ENCODE results near the gene PPP6R2.

Gene PPP6R2

GRCh38 chr22:50308986-50309600, 34.0 kb upstream of the PPP6R2 start:
- Histone ChIP-seq H3K27ac (ENCODE audit: extremely low read depth, low read depth, low read length) (no peak overlapping the region), H3K9me3 (ENCODE audit: control insufficient read depth, insufficient read depth, low read depth, low read length) (no peaks in the 10 kb centered on the region), H3K36me3 (ENCODE audit: control insufficient read depth in 2 of 2, insufficient read depth in 1 of 2, low read length in 2 of 2) (peaks cover 0 to 12% of the 10 kb centered on the region in 2 experiments; a peak in 1 of 3 replicates), H3K4me3 (ENCODE audit: low read depth, low read length) (no peak overlapping the region), H3K4me1 (ENCODE audit: control insufficient read depth, insufficient read depth, low read length) (peaks cover 17% of the 10 kb centered on the region)
- ChIA-PET POLR2A (interaction anchor here (0.6 to 1.2 kb wide), 3 partner anchors 15 to 362 kb away, joined by 3 to 6 read pairs (median 3); no protein-coding TSS in a partner anchor), CTCF (interaction anchor here (1.1 to 1.4 kb wide), 3 partner anchors 17 to 67 kb away, joined by 3 to 4 read pairs (median 3); partner anchors contain the start of gene DENND6B)
- no peak for TF ChIP-seq ZNF404 (tag by site-specific recombination; IDR thresholded peaks at IDR 0.05)
- no peak for TF ChIP-seq ZNF791 (tag by site-specific recombination; IDR thresholded peaks at IDR 0.05)
- TF ChIP-seq ZFP3 (tag by site-specific recombination; IDR thresholded peaks at IDR 0.05; ENCODE audit: low read depth): no peak
- no peak for TF ChIP-seq ZNF670 (tag by site-specific recombination; IDR thresholded peaks at IDR 0.05; ENCODE audit: low read depth)
- TF ChIP-seq ZNF580 (tag by site-specific recombination; IDR thresholded peaks at IDR 0.05): no peak
- TF ChIP-seq ZNF518A (tag by site-specific recombination; conservative IDR thresholded peaks at IDR 0.05; ENCODE audit: low read depth): no peak
- no peak for TF ChIP-seq ZSCAN4 (tag by site-specific recombination; IDR thresholded peaks at IDR 0.05)

GRCh38 chr22:50309601-50309991, 33.5 kb upstream of the PPP6R2 start:
- Histone ChIP-seq H3K36me3 (ENCODE audit: control insufficient read depth in 2 of 2, insufficient read depth in 1 of 2, low read length in 2 of 2) (peaks cover 0 to 9% of the 10 kb centered on the region in 2 experiments; a peak in 1 of 3 replicates), H3K9me3 (ENCODE audit: control insufficient read depth, insufficient read depth, low read depth, low read length) (no peaks in the 10 kb centered on the region), H3K4me3 (ENCODE audit: low read depth, low read length) (no peak overlapping the region), H3K4me1 (ENCODE audit: control insufficient read depth, insufficient read depth, low read length) (peaks cover 13% of the 10 kb centered on the region), H3K27ac (ENCODE audit: extremely low read depth, low read depth, low read length) (no peak overlapping the region)
- ChIA-PET POLR2A (interaction anchor here (0.6 kb wide), 2 partner anchors 19 to 362 kb away, joined by 3 read pairs; no protein-coding TSS in a partner anchor), CTCF (interaction anchor here (1.1 to 1.4 kb wide), 2 partner anchors 17 to 35 kb away, joined by 3 read pairs; partner anchors contain the start of gene DENND6B)
- TF ChIP-seq KLF8 (tag by site-specific recombination; IDR thresholded peaks at IDR 0.05) (no peak), GLIS2 (tag by site-specific recombination; IDR thresholded peaks at IDR 0.05) (peak; percentile 23; the same call in 1 of the 2 replicates), ZNF510 (tag by site-specific recombination; IDR thresholded peaks at IDR 0.05; ENCODE audit: insufficient replicate concordance) (no peak), ZNF223 (tag by site-specific recombination; IDR thresholded peaks at IDR 0.05) (no peak), ZNF610 (tag by site-specific recombination; IDR thresholded peaks at IDR 0.05; ENCODE audit: borderline replicate concordance) (no peak)

GRCh38 chr22:50310031-50310722, 33.0 kb upstream of the PPP6R2 start:
- peaks cover 0 to 4% of the 10 kb centered on the region in 2 experiments; a peak in 1 of 3 replicates for H3K36me3 ChIP-seq (ENCODE audit: control insufficient read depth in 2 of 2, insufficient read depth in 1 of 2, low read length in 2 of 2)
- no peaks in the 10 kb centered on the region for H3K9me3 ChIP-seq (ENCODE audit: control insufficient read depth, insufficient read depth, low read depth, low read length)
- ChIA-PET CTCF (interaction anchor here (0.6 kb wide), 1 partner anchor 168 kb away, joined by 3 read pairs; no protein-coding TSS in a partner anchor), POLR2A (no interaction called here)
- H3K4me3 ChIP-seq (ENCODE audit: low read depth, low read length): no peak overlapping the region
- peaks cover 8% of the 10 kb centered on the region; the same call in 1 of the 2 replicates for H3K4me1 ChIP-seq (ENCODE audit: control insufficient read depth, insufficient read depth, low read length)
- no peak overlapping the region for H3K27ac ChIP-seq (ENCODE audit: extremely low read depth, low read depth, low read length)
- TF ChIP-seq ZNF202 (tag by site-specific recombination; IDR thresholded peaks at IDR 0.05; ENCODE audit: borderline replicate concordance) (no peak), ZNF214 (tag by site-specific recombination; IDR thresholded peaks at IDR 0.05; ENCODE audit: borderline replicate concordance) (no peak), MYNN (tag by site-specific recombination; IDR thresholded peaks at IDR 0.05; ENCODE audit: borderline replicate concordance) (no peak), ZIC2 (tag by site-specific recombination; IDR thresholded peaks at IDR 0.05) (no peak), ZNF600 (tag by site-specific recombination; IDR thresholded peaks at IDR 0.05) (no peak), ZBTB48 (tag by site-specific recombination; IDR thresholded peaks at IDR 0.05) (no peak), ZNF174 (tag by site-specific recombination; IDR thresholded peaks at IDR 0.05) (no peak), ZNF692 (tag by site-specific recombination; IDR thresholded peaks at IDR 0.05) (no peak)
